H1 (cell line): ENCODE results near the gene NUDC.

Source experiments
- CTCF ChIP-seq, 3 experiments: IDR thresholded peaks; 1 replicate in 2 of 3; 2 replicates in 1 of 3; pipeline versions ENCODE4 v1.5.1 to v1.6.1; 2011; ENCODE audit warnings: low read length in 3 of 3, mild to moderate bottlenecking in 3 of 3, inconsistent platforms in 2 of 3, low read depth in 1 of 3, moderate library complexity in 1 of 3; ENCODE audit not compliant: insufficient read depth in 1 of 3; ENCODE audit errors: control extremely low read depth in 1 of 3
- EP300 ChIP-seq, 2 experiments: IDR thresholded peaks; 1 replicate in 1 of 2; 2 replicates in 1 of 2; pipeline ENCODE4 v1.6.1; 2011 to 2012; ENCODE audit warnings: low read depth in 2 of 2, low read length in 2 of 2, mild to moderate bottlenecking in 2 of 2, borderline replicate concordance in 1 of 2, inconsistent platforms in 1 of 2, moderate library complexity in 1 of 2
- EZH2 ChIP-seq: fragments of 200-600 bp; sonication (generic); IDR thresholded peaks from 2 replicates; pipeline ENCODE4 v1.7.1; 2012; ENCODE audit warnings: low read depth, mild to moderate bottlenecking, moderate library complexity, low read length, inconsistent platforms; ENCODE audit not compliant: severe bottlenecking
- GABPA ChIP-seq: IDR thresholded peaks from 2 replicates; pipeline ENCODE4 v1.6.1; 2011; ENCODE audit warnings: mild to moderate bottlenecking, low read length, moderate library complexity, borderline replicate concordance; ENCODE audit not compliant: insufficient read depth
- POLR2AphosphoS5 ChIP-seq: IDR thresholded peaks from 2 replicates; pipeline ENCODE4 v1.6.1; 2011; ENCODE audit warnings: low read depth, low read length
- RXRA ChIP-seq: IDR thresholded peaks from 2 replicates; pipeline ENCODE4 v1.6.1; 2011; ENCODE audit warnings: low read depth, mild to moderate bottlenecking, low read length, moderate library complexity; ENCODE audit not compliant: insufficient read depth
- SIX5 ChIP-seq: IDR thresholded peaks from 2 replicates; pipeline ENCODE4 v1.6.1; 2011; ENCODE audit warnings: mild to moderate bottlenecking, low read depth, low read length
- ZNF274 ChIP-seq: IDR thresholded peaks from 2 replicates; pipeline ENCODE4 v1.7.0; 2012; ENCODE audit warnings: low read length, borderline replicate concordance; ENCODE audit errors: extremely low read depth
- TF ChIP-seq, protein P1 (sequence below): IDR thresholded peaks from 2 replicates; pipeline ENCODE4 v1.6.1; 2012; ENCODE audit warnings: inconsistent platforms

DNA sequence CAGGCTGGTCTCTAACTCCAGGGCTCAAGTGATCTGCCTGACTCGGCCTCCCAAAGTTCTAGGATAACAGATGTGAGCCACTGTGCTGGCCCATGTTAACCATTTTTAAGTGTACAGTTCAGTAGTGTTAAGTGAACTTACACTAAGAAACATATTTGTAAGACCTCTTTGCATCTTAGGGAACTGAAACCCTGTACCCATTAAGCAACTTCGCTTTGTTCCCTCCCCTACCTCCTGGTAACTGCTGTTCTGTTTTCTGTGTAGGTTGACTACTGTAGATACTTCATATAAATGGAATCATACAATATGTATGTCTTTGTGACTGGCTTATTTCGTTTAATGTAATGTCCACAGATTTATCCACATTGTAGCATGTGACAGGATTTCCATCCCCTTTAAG is 11.0 kb downstream of the NUDC start:
- TF ChIP-seq CTCF (IDR thresholded peaks at IDR 0.05; ENCODE audit: control extremely low read depth in 1 of 3, insufficient read depth in 1 of 3, low read depth in 1 of 3, low read length in 3 of 3): no peak
- no peak for TF ChIP-seq GABPA
- no peak for TF ChIP-seq EP300 (IDR thresholded peaks at IDR 0.05; ENCODE audit: borderline replicate concordance in 1 of 2, low read depth in 2 of 2, low read length in 2 of 2)
- TF ChIP-seq, protein P1, sequence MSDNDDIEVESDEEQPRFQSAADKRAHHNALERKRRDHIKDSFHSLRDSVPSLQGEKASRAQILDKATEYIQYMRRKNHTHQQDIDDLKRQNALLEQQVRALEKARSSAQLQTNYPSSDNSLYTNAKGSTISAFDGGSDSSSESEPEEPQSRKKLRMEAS: no peak
- TF ChIP-seq POLR2AphosphoS5: no peak
- TF ChIP-seq SIX5: no peak
- no peak for TF ChIP-seq RXRA
- TF ChIP-seq ZNF274: no peak
- TF ChIP-seq EZH2: no peak
